GM12878 (cell line): ENCODE results near the gene LIMS2. TPM values are rescaled to one million over a fixed set of nuclear protein-coding genes. Genes with fewer than 3 reads are reported as not detected.

Source experiments
- ATAC-seq: fragments of 200-7000 bp; cut with Tn5 transposase; 3 replicates; pipeline ENCODE4 v1.9.1; 2020; ENCODE audit warnings: mild to moderate bottlenecking, moderate library complexity
- BruUV-seq: library from RNA; stranded (reverse); fragments of 400-500 nt; replicated peaks from 2 replicates; lab custom pipeline; 2021; lab: Mats Ljungman, UMichigan
- CTCF ChIA-PET: fragments of 300-600 bp; sonication (Branson Sonifier 250); formaldehyde crosslinking; extraction: SDS; loops from one replicate; lab custom pipeline; 2021; ENCODE audit warnings: inconsistent platforms; lab: Yijun Ruan, JAX
- POLR2A ChIA-PET: fragments of 350-600 bp; formaldehyde crosslinking; extraction: SDS; loops from one replicate; lab custom pipeline; 2021; ENCODE audit warnings: inconsistent platforms; lab: Charles Lee
- RAD21 ChIA-PET: fragments of 300-600 bp; sonication (Branson Sonifier 250); formaldehyde crosslinking; loops from one replicate; lab custom pipeline; 2023; ENCODE audit warnings: antibody characterized with exemption; ENCODE audit not compliant: unreplicated experiment; lab: Charles Lee
- SMC1A ChIA-PET: fragments of 300-600 bp; sonication (Branson Sonifier 250); formaldehyde crosslinking; loops from one replicate; lab custom pipeline; 2023; ENCODE audit not compliant: unreplicated experiment, uncharacterized antibody; lab: Charles Lee
- DNase-seq: peaks from one replicate; pipeline ENCODE4 v3.0.0-alpha.2; 2011; ENCODE audit warnings: low read depth, low spot score
- FAIRE-seq: peaks from 3 replicates; lab custom pipeline; 2011; peaks lifted over from hg19 to GRCh38; lab: Jason Lieb, UNC
- H2AFZ ChIP-seq: 2 replicates; pipeline ENCODE4 v1.6.0; 2011; ENCODE audit warnings: low read depth, low read length, control low read depth; ENCODE audit not compliant: control insufficient read depth
- H3K27ac ChIP-seq: 2 replicates; pipeline ENCODE4 v1.5.1; 2011; ENCODE audit warnings: control low read depth; ENCODE audit not compliant: control insufficient read depth, insufficient read depth
- H3K27me3 ChIP-seq, 2 experiments: replicated peaks in 1 of 2; 2 replicates each; pipeline versions ENCODE4 v1.6.0 to v1.6.1; 2011; ENCODE audit warnings: low read length in 1 of 2; ENCODE audit not compliant: control insufficient read depth in 2 of 2, insufficient read depth in 2 of 2
- H3K36me3 ChIP-seq, 2 experiments: 2 replicates each; pipeline ENCODE4 v1.5.1; 2011; ENCODE audit warnings: low read length in 1 of 2; ENCODE audit not compliant: control insufficient read depth in 2 of 2, insufficient read depth in 2 of 2
- H3K4me1 ChIP-seq: 2 replicates; pipeline ENCODE4 v1.6.1; 2011; ENCODE audit warnings: mild to moderate bottlenecking, low read length, moderate library complexity, mixed read lengths; ENCODE audit not compliant: control insufficient read depth, insufficient read depth
- H3K4me2 ChIP-seq: 2 replicates; pipeline ENCODE4 v1.6.0; 2011; ENCODE audit warnings: control low read depth; ENCODE audit not compliant: control insufficient read depth, insufficient read depth
- H3K4me3 ChIP-seq: fragments of 200-600 bp; sonication (generic); 2 replicates; pipeline ENCODE4 v1.5.1; 2016
- H3K79me2 ChIP-seq: 2 replicates; pipeline ENCODE4 v1.6.0; 2011; ENCODE audit warnings: low read length; ENCODE audit not compliant: control insufficient read depth, insufficient read depth
- H3K9ac ChIP-seq: 2 replicates; pipeline ENCODE4 v1.8.0; 2011; ENCODE audit warnings: low read length, control low read depth, mixed read lengths; ENCODE audit not compliant: control insufficient read depth, insufficient read depth
- H3K9me3 ChIP-seq: replicated peaks from 3 replicates; pipeline ENCODE4 v1.5.1; 2011; ENCODE audit warnings: mild to moderate bottlenecking, low read length; ENCODE audit not compliant: control insufficient read depth, insufficient read depth
- H4K20me1 ChIP-seq: 2 replicates; pipeline ENCODE4 v1.6.0; 2011; ENCODE audit not compliant: control insufficient read depth, insufficient read depth
- ATF7 ChIP-seq: fragments of 450-650 bp; IDR thresholded peaks from 2 replicates; pipeline ENCODE4 v1.6.1; 2016; ENCODE audit warnings: low read depth, mild to moderate bottlenecking
- BRCA1 ChIP-seq: IDR thresholded peaks from 2 replicates; pipeline ENCODE4 v1.6.1; 2011; ENCODE audit warnings: low read depth, low read length, improper control_type of control experiment
- CBX3 ChIP-seq: fragments of 200-600 bp; sonication (generic); IDR thresholded peaks from 2 replicates; pipeline ENCODE4 v1.6.1; 2016; ENCODE audit warnings: low read depth, borderline replicate concordance
- EED ChIP-seq: sonication (generic); IDR thresholded peaks from 2 replicates; pipeline ENCODE4 v1.6.1; 2016; ENCODE audit warnings: antibody characterized with exemption, low read depth
- HDAC2 ChIP-seq: fragments of 200-600 bp; sonication (generic); IDR thresholded peaks from 2 replicates; pipeline ENCODE4 v1.6.1; 2017
- IRF5 ChIP-seq: fragments of 450-650 bp; IDR thresholded peaks from 2 replicates; pipeline ENCODE4 v1.6.1; 2017; ENCODE audit warnings: borderline replicate concordance
- MTA2 ChIP-seq: fragments of 450-650 bp; IDR thresholded peaks from 2 replicates; pipeline ENCODE4 v1.6.1; 2016; ENCODE audit warnings: low read depth, mild to moderate bottlenecking, moderate library complexity
- NR2C1 ChIP-seq: fragments of 450-650 bp; IDR thresholded peaks from 2 replicates; pipeline ENCODE4 v1.6.1; 2017; ENCODE audit warnings: antibody characterized with exemption, mild to moderate bottlenecking, moderate library complexity
- PAX5 ChIP-seq: IDR thresholded peaks from 2 replicates; pipeline ENCODE4 v1.6.1; 2011; ENCODE audit warnings: low read depth, low read length, borderline replicate concordance
- PBX3 ChIP-seq: IDR thresholded peaks from 2 replicates; pipeline ENCODE4 v1.6.1; 2011; ENCODE audit warnings: mild to moderate bottlenecking, low read depth, low read length, moderate library complexity; ENCODE audit not compliant: insufficient replicate concordance
- POU2F2 ChIP-seq: IDR thresholded peaks from 3 replicates; pipeline ENCODE4 v1.6.1; 2011; ENCODE audit warnings: low read depth, mild to moderate bottlenecking, low read length, borderline replicate concordance
- RBBP5 ChIP-seq: fragments of 200-600 bp; sonication (generic); conservative IDR thresholded peaks from 2 replicates; pipeline ENCODE4 v1.6.1; 2016
- SMC3 ChIP-seq: IDR thresholded peaks from 2 replicates; pipeline ENCODE4 v1.6.1; 2011; ENCODE audit warnings: low read length, improper control_type of control experiment, borderline replicate concordance
- SREBF1 ChIP-seq: IDR thresholded peaks from 2 replicates; pipeline ENCODE4 v1.6.1; 2012; ENCODE audit warnings: mild to moderate bottlenecking, low read length
- SRF ChIP-seq, 2 experiments: IDR thresholded peaks; 2 replicates each; pipeline ENCODE4 v1.6.1; 2011; ENCODE audit warnings: low read depth in 2 of 2, low read length in 2 of 2, mild to moderate bottlenecking in 1 of 2, moderate library complexity in 1 of 2
- ZNF274 ChIP-seq: IDR thresholded peaks from one replicate; pipeline ENCODE4 v1.8.0; 2011; ENCODE audit not compliant: insufficient read length, insufficient read depth
- WGBS: methylation state at CpG from one replicate; pipeline ENCODE4 v1.1.6; 2016; ENCODE audit warnings: low lambda C conversion rate; ENCODE audit not compliant: insufficient replicate concordance, insufficient coverage; ENCODE audit errors: missing lambda C conversion rate; 5-methylcytosine and 5-hydroxymethylcytosine counted together
- in situ Hi-C: fragments of 300-500 bp; cut with MboI; formaldehyde crosslinking; loops from 9 replicates; pipeline ENCODE4 v1.14.3; 2018; ENCODE audit warnings: mixed read lengths
- intact Hi-C: fragments of 100-400 bp; cut with micrococcal nuclease; formaldehyde crosslinking; loops from one replicate; pipeline ENCODE4 v1.14.2; 2022; ENCODE audit not compliant: unreplicated experiment
- polyA plus RNA-seq, 11 experiments: library from polyadenylated mRNA; depleted of rRNA in 4 of 11; unstranded in 6 of 11; stranded (reverse) in 5 of 11; fragments of >200 nt; fragmentation: Nextera tagmentation in 4 of 11; fragmentation: Illumina TruSeq in 1 of 11; extraction: Ambion mirVana in 4 of 11; extraction: Trizol in 1 of 11; gene quantifications; 1 replicate in 1 of 11; 2 replicates in 10 of 11; pipeline versions ENCODE4 v1.2.1 to v1.2.3, GENCODE V29; 2011 to 2016; ENCODE audit warnings: inconsistent platforms in 2 of 11, missing spikeins in 2 of 11, low read depth in 1 of 11
- total RNA-seq, 4 experiments: library from RNA; depleted of rRNA in 3 of 4; stranded (reverse); fragments of >200 nt in 3 of 4; fragmentation: Illumina TruSeq in 1 of 4; extraction: Trizol in 1 of 4; gene quantifications; 2 replicates each; pipeline versions ENCODE4 v1.2.1 to v1.2.3, GENCODE V29; 2013 to 2021

Gene LIMS2
- total and polyA plus RNA-seq, 10 of the 15 experiments (the other 5 are each of a cell fraction or from before 2014, with no cell fraction given): 0.06 to 0.81 (median 0.16) TPM; not detected in 2

GRCh38 chr2:127670957-127671290 lies 4.4 kb downstream of the LIMS2 start:
- no peak overlapping the region for H3K4me2 ChIP-seq
- TF ChIP-seq ATF7: no peak
- TF ChIP-seq BRCA1: no peak
- H3K9me3 ChIP-seq: no peaks in the 10 kb centered on the region
- no peak overlapping the region for H3K27ac ChIP-seq
- H3K27me3 ChIP-seq: peaks cover 3 to 10% of the 10 kb centered on the region in 2 experiments; a peak in 3 of 4 replicates
- no peaks in the 10 kb centered on the region for H3K36me3 ChIP-seq
- ChIA-PET RAD21 (interaction anchor here (0.7 kb wide), 1 partner anchor 40 kb away, joined by 3 read pairs; no protein-coding TSS in a partner anchor), POLR2A (no interaction called here), SMC1A (no interaction called here), CTCF (no interaction called here)
- H3K9ac ChIP-seq: no peak overlapping the region
- intact Hi-C loops (no loop called here), in situ Hi-C loops (no loop called here)
- WGBS: 33% methylated on average over 5 of the region's 5 CpGs
- DNase-seq (no peak), FAIRE-seq (no peak), ATAC-seq (no peak)
- no peak overlapping the region for H3K4me3 ChIP-seq
- no peaks in the 10 kb centered on the region for H4K20me1 ChIP-seq
- H3K79me2 ChIP-seq: no peaks in the 10 kb centered on the region
- BruUV-seq: no TSS peak
- H3K4me1 ChIP-seq: no peaks in the 10 kb centered on the region
- no peak overlapping the region for H2AFZ ChIP-seq

GRCh38 chr2:127670055-127670956 lies 5.0 kb downstream of the LIMS2 start:
- no peak overlapping the region for H3K9ac ChIP-seq
- WGBS: 33% methylated on average over 10 of the region's 10 CpGs
- in situ Hi-C loops: no loop called here
- no peak overlapping the region for H3K4me2 ChIP-seq
- no peak overlapping the region for H3K27ac ChIP-seq
- no peak overlapping the region for H3K4me3 ChIP-seq
- H3K79me2 ChIP-seq: no peaks in the 10 kb centered on the region
- intact Hi-C loops: no loop called here
- no peak for FAIRE-seq
- H3K27me3 ChIP-seq: peaks cover 3 to 10% of the 10 kb centered on the region in 2 experiments; a peak in 3 of 4 replicates
- H4K20me1 ChIP-seq: no peaks in the 10 kb centered on the region
- no TSS peak for BruUV-seq
- RAD21 ChIA-PET: interaction anchor here (0.7 kb wide), 1 partner anchor 39 kb away, joined by 3 read pairs; no protein-coding TSS in a partner anchor
- no peaks in the 10 kb centered on the region for H3K36me3 ChIP-seq
- H2AFZ ChIP-seq: no peak overlapping the region
- CTCF ChIA-PET: no interaction called here
- SMC1A ChIA-PET: no interaction called here
- H3K9me3 ChIP-seq: no peaks in the 10 kb centered on the region
- no peak for DNase-seq
- ATAC-seq: no peak
- POLR2A ChIA-PET: no interaction called here
- H3K4me1 ChIP-seq: no peaks in the 10 kb centered on the region
- TF ChIP-seq ZNF274 (no peak), NR2C1 (no peak), PAX5 (no peak), EED (no peak), SREBF1 (no peak), HDAC2 (no peak), SMC3 (no peak), PBX3 (no peak), CBX3 (no peak), IRF5 (no peak), MTA2 (no peak), RBBP5 (no peak), SRF (IDR thresholded peaks at IDR 0.05; ENCODE audit: low read depth in 2 of 2, low read length in 2 of 2) (no peak), POU2F2 (no peak)
